Measurements from ENCODE around the gene FNBP1L.
"Not testable (repeated sequence)": the region's sequence is repeated elsewhere in the genome, so short reads cannot be mapped to it uniquely, and the experiment has no call there.

The FNBP1L gene

GRCh38 chr1:93465371-93466082 lies 17.6 kb downstream of the FNBP1L start:
- H3K4me3 ChIP-seq (ENCODE audit: low read depth, low read length); H3K27me3 ChIP-seq (ENCODE audit: control insufficient read depth, insufficient read depth, low read length); H3K36me3 ChIP-seq (ENCODE audit: control insufficient read depth, insufficient read depth, low read length); H3K9ac ChIP-seq (ENCODE audit: low read depth, low read length); H3K9me3 ChIP-seq (ENCODE audit: control insufficient read depth, insufficient read depth, low read length); H3K27ac ChIP-seq (ENCODE audit: low read depth, low read length): not testable (repeated sequence)
- peaks cover 26% of the 10 kb centered on the region for H3K4me1 ChIP-seq (ENCODE audit: control insufficient read depth, insufficient read depth, low read length)

GRCh38 chr1:93467606-93468005 lies 19.7 kb downstream of the FNBP1L start:
- Histone ChIP-seq H3K9ac (ENCODE audit: low read depth, low read length) (no peak overlapping the region), H3K4me1 (ENCODE audit: control insufficient read depth, insufficient read depth, low read length) (peaks cover 24% of the 10 kb centered on the region), H3K27ac (ENCODE audit: low read depth, low read length) (no peak overlapping the region), H3K27me3 (ENCODE audit: control insufficient read depth, insufficient read depth, low read length) (no peaks in the 10 kb centered on the region), H3K4me3 (ENCODE audit: low read depth, low read length) (no peak overlapping the region), H3K36me3 (ENCODE audit: control insufficient read depth, insufficient read depth, low read length) (no peaks in the 10 kb centered on the region), H3K9me3 (ENCODE audit: control insufficient read depth, insufficient read depth, low read length) (no peaks in the 10 kb centered on the region)

GRCh38 chr1:93468662-93469061 lies 20.7 kb downstream of the FNBP1L start:
- no peaks in the 10 kb centered on the region for H3K27me3 ChIP-seq (ENCODE audit: control insufficient read depth, insufficient read depth, low read length)
- no peak overlapping the region for H3K27ac ChIP-seq (ENCODE audit: low read depth, low read length)
- H3K4me3 ChIP-seq (ENCODE audit: low read depth, low read length), result no peak overlapping the region
- peaks cover 18% of the 10 kb centered on the region for H3K4me1 ChIP-seq (ENCODE audit: control insufficient read depth, insufficient read depth, low read length)
- H3K36me3 ChIP-seq (ENCODE audit: control insufficient read depth, insufficient read depth, low read length), result no peaks in the 10 kb centered on the region
- no peaks in the 10 kb centered on the region for H3K9me3 ChIP-seq (ENCODE audit: control insufficient read depth, insufficient read depth, low read length)
- H3K9ac ChIP-seq (ENCODE audit: low read depth, low read length), result no peak overlapping the region

- H3K9ac ChIP-seq (ENCODE audit: low read depth, low read length); H3K9me3 ChIP-seq (ENCODE audit: control insufficient read depth, insufficient read depth, low read length); H3K36me3 ChIP-seq (ENCODE audit: control insufficient read depth, insufficient read depth, low read length); H3K27me3 ChIP-seq (ENCODE audit: control insufficient read depth, insufficient read depth, low read length); H3K27ac ChIP-seq (ENCODE audit: low read depth, low read length); H3K4me3 ChIP-seq (ENCODE audit: low read depth, low read length): not testable (repeated sequence)
- peaks cover 16% of the 10 kb centered on the region for H3K4me1 ChIP-seq (ENCODE audit: control insufficient read depth, insufficient read depth, low read length)
Measured at GRCh38 chr1:93469223-93469622, 21.3 kb downstream of the FNBP1L start.

GRCh38 chr1:93471284-93471683 lies 23.4 kb downstream of the FNBP1L start:
- no peaks in the 10 kb centered on the region for H3K9me3 ChIP-seq (ENCODE audit: control insufficient read depth, insufficient read depth, low read length)
- no peak overlapping the region for H3K27ac ChIP-seq (ENCODE audit: low read depth, low read length)

GRCh38 chr1:93471911-93472310 lies 24.0 kb downstream of the FNBP1L start:
- Histone ChIP-seq H3K4me3 (ENCODE audit: low read depth, low read length) (no peak overlapping the region), H3K36me3 (ENCODE audit: control insufficient read depth, insufficient read depth, low read length) (no peaks in the 10 kb centered on the region), H3K27ac (ENCODE audit: low read depth, low read length) (no peak overlapping the region), H3K9me3 (ENCODE audit: control insufficient read depth, insufficient read depth, low read length) (no peaks in the 10 kb centered on the region), H3K9ac (ENCODE audit: low read depth, low read length) (no peak overlapping the region), H3K27me3 (ENCODE audit: control insufficient read depth, insufficient read depth, low read length) (no peaks in the 10 kb centered on the region), H3K4me1 (ENCODE audit: control insufficient read depth, insufficient read depth, low read length) (peaks cover 16% of the 10 kb centered on the region)

More at GRCh38 chr1:93471284-93471683, 23.4 kb downstream of the FNBP1L start:
- H3K27me3 ChIP-seq (ENCODE audit: control insufficient read depth, insufficient read depth, low read length), result no peaks in the 10 kb centered on the region
- H3K4me3 ChIP-seq (ENCODE audit: low read depth, low read length), result no peak overlapping the region
- H3K36me3 ChIP-seq (ENCODE audit: control insufficient read depth, insufficient read depth, low read length), result no peaks in the 10 kb centered on the region
- H3K4me1 ChIP-seq (ENCODE audit: control insufficient read depth, insufficient read depth, low read length), result peaks cover 16% of the 10 kb centered on the region
- H3K9ac ChIP-seq (ENCODE audit: low read depth, low read length), result no peak overlapping the region

GRCh38 chr1:93474321-93474720 lies 26.4 kb downstream of the FNBP1L start:
- H3K4me1 ChIP-seq (ENCODE audit: control insufficient read depth, insufficient read depth, low read length), result peaks cover 16% of the 10 kb centered on the region
- no peak overlapping the region for H3K9ac ChIP-seq (ENCODE audit: low read depth, low read length)
- no peaks in the 10 kb centered on the region for H3K27me3 ChIP-seq (ENCODE audit: control insufficient read depth, insufficient read depth, low read length)
- H3K4me3 ChIP-seq (ENCODE audit: low read depth, low read length), result no peak overlapping the region
- H3K9me3 ChIP-seq (ENCODE audit: control insufficient read depth, insufficient read depth, low read length), result peaks cover 3% of the 10 kb centered on the region; the same call in 1 of the 2 replicates
- no peaks in the 10 kb centered on the region for H3K36me3 ChIP-seq (ENCODE audit: control insufficient read depth, insufficient read depth, low read length)
- no peak overlapping the region for H3K27ac ChIP-seq (ENCODE audit: low read depth, low read length)

GRCh38 chr1:93475681-93476080 lies 27.8 kb downstream of the FNBP1L start:
- H3K9ac ChIP-seq (ENCODE audit: low read depth, low read length), result no peak overlapping the region
- peaks cover 5% of the 10 kb centered on the region; the same call in 1 of the 2 replicates for H3K9me3 ChIP-seq (ENCODE audit: control insufficient read depth, insufficient read depth, low read length)
- no peak overlapping the region for H3K27ac ChIP-seq (ENCODE audit: low read depth, low read length)
- H3K27me3 ChIP-seq (ENCODE audit: control insufficient read depth, insufficient read depth, low read length), result no peaks in the 10 kb centered on the region
- peaks cover 16% of the 10 kb centered on the region for H3K4me1 ChIP-seq (ENCODE audit: control insufficient read depth, insufficient read depth, low read length)
- H3K36me3 ChIP-seq (ENCODE audit: control insufficient read depth, insufficient read depth, low read length), result no peaks in the 10 kb centered on the region
- no peak overlapping the region for H3K4me3 ChIP-seq (ENCODE audit: low read depth, low read length)

- H3K9me3 ChIP-seq (ENCODE audit: control insufficient read depth, insufficient read depth, low read length); H3K36me3 ChIP-seq (ENCODE audit: control insufficient read depth, insufficient read depth, low read length); H3K4me3 ChIP-seq (ENCODE audit: low read depth, low read length); H3K4me1 ChIP-seq (ENCODE audit: control insufficient read depth, insufficient read depth, low read length); H3K27ac ChIP-seq (ENCODE audit: low read depth, low read length); H3K27me3 ChIP-seq (ENCODE audit: control insufficient read depth, insufficient read depth, low read length); H3K9ac ChIP-seq (ENCODE audit: low read depth, low read length): not testable (repeated sequence)
Measured at GRCh38 chr1:93479133-93479745, 31.3 kb downstream of the FNBP1L start.

GRCh38 chr1:93481899-93482298 lies 34.0 kb downstream of the FNBP1L start:
- not testable (repeated sequence) for H3K27ac ChIP-seq (ENCODE audit: low read depth, low read length); H3K9me3 ChIP-seq (ENCODE audit: control insufficient read depth, insufficient read depth, low read length); H3K4me1 ChIP-seq (ENCODE audit: control insufficient read depth, insufficient read depth, low read length); H3K27me3 ChIP-seq (ENCODE audit: control insufficient read depth, insufficient read depth, low read length); H3K36me3 ChIP-seq (ENCODE audit: control insufficient read depth, insufficient read depth, low read length); H3K4me3 ChIP-seq (ENCODE audit: low read depth, low read length); H3K9ac ChIP-seq (ENCODE audit: low read depth, low read length)

GRCh38 chr1:93483200-93483599 lies 35.3 kb downstream of the FNBP1L start:
- Histone ChIP-seq H3K27ac (ENCODE audit: low read depth, low read length) (no peak overlapping the region), H3K36me3 (ENCODE audit: control insufficient read depth, insufficient read depth, low read length) (no peaks in the 10 kb centered on the region), H3K4me1 (ENCODE audit: control insufficient read depth, insufficient read depth, low read length) (0 out of 2 replicates have a peak, but pooled peaks cover 1% of the 10 kb centered on the region), H3K4me3 (ENCODE audit: low read depth, low read length) (no peak overlapping the region), H3K9me3 (ENCODE audit: control insufficient read depth, insufficient read depth, low read length) (peaks cover 5% of the 10 kb centered on the region; the same call in 1 of the 2 replicates), H3K27me3 (ENCODE audit: control insufficient read depth, insufficient read depth, low read length) (no peaks in the 10 kb centered on the region), H3K9ac (ENCODE audit: low read depth, low read length) (no peak overlapping the region)

Measured in HUES48 (cell line).